Stimulated activated CD4-positive, alpha-beta T cell treated with anti-CD3 and anti-CD28 coated beads, Interleukin-15, amount 100 ng/mL, for 48 hours (primary cell): ENCODE measurements around the gene PEX16.

Experiments used
- DNase-seq, 2 donors: peaks; one replicate each; pipeline ENCODE4 v3.0.0-alpha.2; 2020; ENCODE audit warnings: low read depth in 2 of 2

Gene PEX16

DNA sequence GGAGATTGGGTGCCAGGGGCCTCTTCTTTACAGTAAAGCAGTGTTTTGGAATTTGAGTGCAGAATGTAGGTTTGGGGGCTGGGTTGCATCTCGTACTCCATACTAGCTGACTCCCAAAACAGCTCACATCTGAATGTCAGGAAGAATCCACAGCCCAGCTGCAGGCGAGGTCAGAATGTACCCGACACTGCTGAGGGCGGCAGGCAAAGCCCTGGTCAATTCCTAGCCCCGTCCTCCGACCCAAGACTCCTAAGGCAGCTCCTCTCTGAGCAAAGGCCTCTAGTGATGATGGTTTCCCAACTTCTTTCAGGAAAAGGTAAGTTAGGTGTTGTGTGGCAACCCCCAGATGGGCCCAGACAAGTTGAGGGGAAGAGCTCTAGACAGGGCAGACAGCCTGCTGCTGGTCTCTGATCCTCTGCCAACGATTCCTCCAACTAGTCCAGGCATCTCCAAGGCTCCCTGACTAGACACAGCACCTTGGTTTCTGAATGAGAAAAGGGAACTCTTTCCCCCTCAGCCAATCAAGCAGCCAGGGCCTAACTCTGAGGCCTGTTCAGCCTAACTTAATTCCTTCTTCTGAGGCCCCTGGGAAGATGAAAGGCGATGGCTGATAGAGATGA is 13.4 kb upstream of the PEX16 start:
- no peak for DNase-seq

DNA sequence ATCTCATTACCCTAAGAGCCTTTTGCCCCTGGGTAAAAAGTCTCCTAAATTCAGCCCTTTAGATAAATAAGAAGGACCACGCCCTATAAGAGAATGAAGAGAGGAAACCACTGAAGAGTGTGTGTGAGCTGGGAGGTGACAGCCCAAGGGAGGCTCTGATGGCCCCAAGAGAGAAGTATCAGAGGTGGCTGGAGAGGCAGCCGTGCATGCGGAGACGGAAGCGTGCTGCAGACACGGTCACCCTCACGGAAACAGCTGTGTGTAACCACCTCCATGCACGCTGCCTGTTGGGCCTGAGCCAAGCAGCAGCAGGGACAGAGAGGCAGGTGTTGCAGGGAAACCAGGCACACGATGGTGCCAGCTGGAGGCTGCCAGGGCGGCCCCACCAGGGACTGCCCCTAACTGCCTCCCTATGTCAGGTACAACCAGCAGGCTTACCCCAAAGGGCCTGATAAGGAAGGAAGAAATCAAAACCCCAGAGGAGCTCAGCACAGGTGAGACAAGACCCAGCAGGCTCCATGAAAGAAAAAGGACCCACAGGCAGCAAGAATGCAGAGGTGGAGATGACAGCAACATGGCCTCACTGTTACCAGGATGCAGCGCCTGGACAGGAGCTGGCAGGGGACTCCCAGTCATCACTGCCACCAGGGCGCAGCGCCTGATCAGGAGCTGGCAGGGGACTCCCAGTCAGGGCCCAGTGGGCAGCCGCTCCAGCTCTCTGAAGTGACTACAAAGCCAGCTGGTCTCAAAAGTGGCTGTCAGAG is 12.5 kb upstream of the PEX16 start:
- DNase-seq: no peak

GRCh38 chr11:45929486-45930030 is 11.9 kb upstream of the PEX16 start:
- no peak for DNase-seq

- DNase-seq: no peak
Observed at GRCh38 chr11:45928535-45929215, 11.0 kb upstream of the PEX16 start.

GRCh38 chr11:45927684-45928413 is 10.2 kb upstream of the PEX16 start:
- DNase-seq: no peak

GRCh38 chr11:45927332-45927683 is 9.6 kb upstream of the PEX16 start:
- DNase-seq: no peak

DNA sequence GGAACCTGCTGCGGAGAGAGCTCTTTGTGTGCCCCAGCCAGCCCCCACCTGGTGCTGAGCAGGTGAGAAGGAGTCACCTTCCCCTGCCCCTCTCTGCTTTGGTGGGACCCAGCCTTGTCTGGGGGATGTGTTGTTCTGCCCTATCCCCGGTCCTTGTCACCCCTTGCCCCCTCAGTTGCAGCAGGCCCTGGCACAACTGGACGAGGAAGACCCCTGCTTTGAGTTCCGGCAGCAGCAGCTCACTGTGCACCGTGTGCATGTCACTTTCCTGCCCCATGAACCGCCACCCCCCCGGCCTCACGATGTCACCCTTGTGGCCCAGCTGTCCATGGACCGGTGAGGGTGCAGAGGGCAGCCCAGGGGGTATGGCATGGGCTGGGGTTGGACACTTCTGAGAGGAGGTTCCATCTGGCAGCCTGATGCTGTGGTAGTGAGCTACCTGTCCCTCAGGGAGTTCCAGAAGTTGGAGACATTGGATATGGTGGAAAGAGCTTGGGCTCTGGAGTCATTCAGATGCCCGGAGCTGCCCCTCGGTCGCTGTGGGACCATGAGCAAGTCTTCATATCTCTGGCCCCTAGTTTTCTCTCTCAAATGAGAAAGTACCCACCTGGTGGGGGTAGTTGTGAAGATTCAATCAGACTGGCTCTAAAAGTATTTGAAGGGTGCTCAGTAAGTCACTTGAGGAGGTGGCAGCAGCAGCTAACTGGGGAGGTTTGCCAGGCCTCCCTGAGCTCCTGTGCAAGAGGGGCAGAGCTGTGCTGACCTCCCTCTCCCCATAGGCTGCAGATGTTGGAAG is 9.1 kb upstream of the PEX16 start:
- no peak for DNase-seq

- DNase-seq: no peak
Observed at GRCh38 chr11:45926001-45926401, 8.3 kb upstream of the PEX16 start.

DNA sequence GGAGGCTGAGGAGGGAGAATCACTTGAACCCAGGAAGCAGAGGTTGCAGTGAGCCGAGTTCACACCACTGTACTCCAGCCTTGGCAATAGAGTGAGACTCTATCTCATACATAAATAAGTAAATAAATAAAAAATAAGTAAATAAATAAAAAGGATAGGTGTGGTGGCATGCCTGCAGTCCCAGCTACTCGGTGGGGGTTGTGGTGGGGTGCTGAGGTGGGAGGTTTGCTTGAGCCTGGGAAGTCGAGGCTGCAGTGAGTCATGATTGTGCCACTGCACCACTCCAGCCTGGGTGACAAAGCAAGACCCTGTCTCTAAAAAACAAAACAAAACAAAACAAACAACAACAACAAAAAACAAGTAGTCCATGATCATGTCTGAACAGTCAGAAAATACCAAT is 7.9 kb upstream of the PEX16 start:
- no peak for DNase-seq

DNA sequence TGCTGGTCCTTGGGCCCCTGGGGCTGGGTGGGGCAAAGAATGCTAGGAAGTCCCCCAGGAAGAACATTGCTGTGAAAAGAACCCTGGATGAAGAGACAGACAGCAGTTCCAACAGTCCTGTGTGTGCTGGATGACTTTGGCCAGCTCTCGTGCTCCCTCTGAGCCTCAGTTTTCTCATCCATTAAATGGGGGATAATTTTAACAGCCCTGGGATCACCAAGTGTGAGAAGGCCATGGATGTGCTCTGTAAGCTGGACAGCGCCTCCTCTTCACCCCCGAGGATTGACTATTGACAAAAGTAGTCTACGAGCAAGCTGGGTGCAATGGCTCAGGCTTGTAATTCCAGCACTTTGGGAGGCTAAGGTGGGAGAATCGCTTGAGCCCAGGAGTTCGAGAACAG is 7.2 kb upstream of the PEX16 start:
- DNase-seq: no peak

DNA sequence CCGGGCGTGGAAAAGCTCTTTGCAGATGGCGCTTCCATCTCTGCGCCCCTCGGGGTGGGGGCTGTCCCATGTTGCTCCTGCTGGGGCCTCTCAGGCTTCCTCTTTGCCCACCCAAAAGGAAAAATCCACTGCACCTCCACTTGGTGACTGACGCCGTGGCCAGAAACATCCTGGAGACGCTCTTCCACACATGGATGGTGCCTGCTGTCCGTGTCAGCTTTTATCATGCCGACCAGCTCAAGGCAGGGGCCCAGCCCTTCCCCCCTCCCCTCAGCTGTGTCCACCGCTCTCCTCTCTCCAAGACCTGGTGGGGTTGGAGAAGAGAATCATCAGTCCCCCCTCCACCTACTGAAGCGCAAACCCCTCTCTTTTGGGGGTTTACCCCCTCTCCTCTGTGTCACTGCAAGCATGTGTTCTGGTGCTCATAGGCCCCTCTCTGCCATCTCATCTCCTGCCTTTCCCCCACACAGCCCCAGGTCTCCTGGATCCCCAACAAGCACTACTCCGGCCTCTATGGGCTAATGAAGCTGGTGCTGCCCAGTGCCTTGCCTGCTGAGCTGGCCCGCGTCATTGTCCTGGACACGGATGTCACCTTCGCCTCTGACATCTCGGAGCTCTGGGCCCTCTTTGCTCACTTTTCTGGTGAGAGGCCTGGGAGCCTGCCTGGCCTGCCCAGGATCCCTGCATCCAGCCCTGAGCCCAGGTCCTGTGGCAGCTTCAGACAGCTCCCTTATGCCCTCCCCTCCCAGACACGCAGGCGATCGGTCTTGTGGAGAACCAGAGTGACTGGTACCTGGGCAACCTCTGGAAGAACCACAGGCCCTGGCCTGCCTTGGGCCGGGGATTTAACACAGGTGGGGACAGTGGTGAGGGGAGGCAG is 6.6 kb upstream of the PEX16 start:
- no peak for DNase-seq

GRCh38 chr11:45922425-45923082 is 4.9 kb upstream of the PEX16 start, which contains the start of gene LARGE2:
TSS of gene LARGE2 (plus strand) at chr11:45922656. CDS start at chr11:45922883, 227 bp downstream.
- no peak for DNase-seq

GRCh38 chr11:45921561-45922424 is 4.1 kb upstream of the PEX16 start:
- DNase-seq: no peak

DNA sequence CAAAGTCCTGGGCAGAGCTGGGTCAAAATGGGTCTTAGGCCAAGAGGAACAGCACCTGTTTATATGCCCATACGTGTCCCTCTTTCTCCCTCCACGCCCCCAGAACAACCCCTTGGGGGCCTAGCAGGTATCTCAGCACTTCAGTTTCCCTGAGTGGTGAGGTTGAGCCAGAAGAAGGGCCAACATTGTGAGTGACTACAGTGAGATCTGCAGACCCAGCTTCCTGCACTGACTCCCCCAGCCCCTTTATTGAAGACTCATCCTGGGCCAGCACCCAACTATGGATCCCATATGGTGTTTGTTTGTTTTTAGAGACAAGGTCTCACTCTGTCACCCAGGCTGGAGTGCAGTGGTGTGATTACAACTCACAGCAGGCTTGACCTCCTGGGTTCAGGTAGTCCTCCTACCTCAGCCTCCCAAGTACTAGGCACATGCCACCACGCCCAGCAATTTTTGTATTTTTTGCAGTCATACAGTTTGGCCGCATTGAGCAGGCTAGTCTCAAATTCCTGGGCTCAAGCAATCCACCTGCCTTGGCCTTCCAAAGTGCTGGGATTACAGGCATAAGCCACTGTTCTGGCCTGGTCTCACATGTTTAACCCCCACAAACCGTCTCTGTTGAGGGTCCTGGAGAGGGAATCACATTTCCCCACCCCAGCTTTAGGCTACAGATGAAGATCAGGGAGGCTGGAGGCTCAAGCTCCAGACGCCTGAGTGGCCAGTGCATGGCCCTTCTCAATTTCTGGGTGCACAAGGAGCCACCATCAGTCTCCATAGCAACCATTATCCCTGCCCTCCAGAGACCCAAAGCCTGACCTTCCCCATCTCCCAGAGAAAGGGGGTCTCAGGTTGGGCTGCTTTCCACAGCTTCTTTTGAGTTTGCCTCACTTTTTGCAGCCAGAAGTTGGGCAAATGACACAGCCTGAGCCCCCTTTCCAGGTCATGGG is 3.1 kb upstream of the PEX16 start:
- no peak for DNase-seq

GRCh38 chr11:45919806-45920530 is 2.3 kb upstream of the PEX16 start:
- no peak for DNase-seq

- no peak for DNase-seq
Observed at GRCh38 chr11:45918962-45919675, 1.4 kb upstream of the PEX16 start.
